ENCODE data around the gene FADS2. TPM values are rescaled to one million over a fixed set of nuclear protein-coding genes. Genes with fewer than 3 reads are reported as not detected.

The FADS2 gene
- total RNA-seq, 2 experiments from 2014 or later = 131 to 134 TPM

- ATAC-seq (no peak), DNase-seq (no peak)
- POLR2A ChIA-PET = interaction anchor here (0.8 to 13.6 kb wide), 2 partner anchors 13 to 14 kb away, joined by 3 to 119 read pairs; partner anchors contain the start of gene FADS1
- H3K4me3 Mint-ChIP-seq = no peak overlapping the region
- H3K4me1 Mint-ChIP-seq (ENCODE audit: low read depth) = peaks cover 28% of the 10 kb centered on the region
- H3K9me3 Mint-ChIP-seq = no peaks in the 10 kb centered on the region
- no peaks in the 10 kb centered on the region for H3K27me3 Mint-ChIP-seq
- peaks cover 61% of the 10 kb centered on the region for H3K36me3 Mint-ChIP-seq (ENCODE audit: low read depth)
- H3K27ac Mint-ChIP-seq = no peak overlapping the region
- CTCF ChIA-PET = interaction anchor here (1.3 to 4.4 kb wide), 6 partner anchors 13 to 282 kb away, joined by 3 to 35 read pairs (median 4); partner anchors contain the start of gene FADS1
- intact Hi-C loops (cut with micrococcal nuclease) = no loop called here
- no peak for TF ChIP-seq CTCF (IDR thresholded peaks at IDR 0.05)
Observed at GRCh38 chr11:61799665-61800284, 28.3 kb upstream of the FADS2 start.

- peaks cover 53% of the 10 kb centered on the region for H3K36me3 Mint-ChIP-seq (ENCODE audit: low read depth)
- H3K27me3 Mint-ChIP-seq = no peaks in the 10 kb centered on the region
- no peak for TF ChIP-seq CTCF (IDR thresholded peaks at IDR 0.05)
Observed at GRCh38 chr11:61800331-61801281, 27.5 kb upstream of the FADS2 start.

GRCh38 chr11:61802605-61803004 lies 25.5 kb upstream of the FADS2 start:
- TF ChIP-seq CTCF (IDR thresholded peaks at IDR 0.05) = no peak
- H3K4me1 Mint-ChIP-seq (ENCODE audit: low read depth) = peaks cover 5% of the 10 kb centered on the region
- ChIA-PET CTCF (no interaction called here), POLR2A (interaction anchor here (1.1 to 13.6 kb wide), 3 partner anchors 9 to 16 kb away, joined by 3 to 119 read pairs (median 5); partner anchors contain the start of gene FADS1)
- ATAC-seq (no peak), DNase-seq (no peak)
- H3K36me3 Mint-ChIP-seq (ENCODE audit: low read depth) = peaks cover 39% of the 10 kb centered on the region
- intact Hi-C loops (cut with micrococcal nuclease) = no loop called here
- no peak overlapping the region for H3K4me3 Mint-ChIP-seq
- H3K27ac Mint-ChIP-seq = no peak overlapping the region
- H3K27me3 Mint-ChIP-seq = no peaks in the 10 kb centered on the region
- no peaks in the 10 kb centered on the region for H3K9me3 Mint-ChIP-seq

More at GRCh38 chr11:61800331-61801281, 27.5 kb upstream of the FADS2 start:
- intact Hi-C loops (cut with micrococcal nuclease) = no loop called here
- Mint-ChIP-seq H3K27ac (no peak overlapping the region), H3K4me1 (ENCODE audit: low read depth) (peaks cover 20% of the 10 kb centered on the region), H3K9me3 (no peaks in the 10 kb centered on the region), H3K4me3 (no peak overlapping the region)
- DNase-seq (no peak), ATAC-seq (no peak)
- POLR2A ChIA-PET = interaction anchor here (0.8 to 13.6 kb wide), 7 partner anchors 7 to 28 kb away, joined by 3 to 119 read pairs (median 5); partner anchors contain the start of genes FADS1, FADS2, FEN1 and TMEM258
- CTCF ChIA-PET = interaction anchor here (1.1 to 2.4 kb wide), 5 partner anchors 14 to 307 kb away, joined by 3 to 5 read pairs (median 5); no protein-coding TSS in a partner anchor

GRCh38 chr11:61803889-61804647 lies 24.0 kb upstream of the FADS2 start:
- CTCF ChIA-PET = interaction anchor here (0.8 to 1.0 kb wide), 3 partner anchors 11 to 278 kb away, joined by 3 read pairs; no protein-coding TSS in a partner anchor
- intact Hi-C loops (cut with micrococcal nuclease) = no loop called here
- H3K27me3 Mint-ChIP-seq = no peaks in the 10 kb centered on the region

More at GRCh38 chr11:61803889-61804647, 24.0 kb upstream of the FADS2 start:
- POLR2A ChIA-PET = interaction anchor here (0.8 to 13.6 kb wide), 4 partner anchors 9 to 92 kb away, joined by 3 to 119 read pairs (median 10); partner anchors contain the start of genes FADS1, FEN1 and TMEM258
- H3K9me3 Mint-ChIP-seq = no peaks in the 10 kb centered on the region
- H3K4me1 Mint-ChIP-seq (ENCODE audit: low read depth) = peaks cover 3% of the 10 kb centered on the region
- ATAC-seq = no peak
- no peak overlapping the region for H3K4me3 Mint-ChIP-seq
- peak overlapping the region; percentile 44 for H3K27ac Mint-ChIP-seq
- H3K36me3 Mint-ChIP-seq (ENCODE audit: low read depth) = peaks cover 42% of the 10 kb centered on the region
- DNase-seq = no peak
- no peak for TF ChIP-seq CTCF (IDR thresholded peaks at IDR 0.05)

Data from activated CD8-positive, alpha-beta T cell treated with anti-CD3 and anti-CD28 coated beads for 36 hours (primary cell).